GM18951 (cell line): ENCODE data around the gene OTX1.
"Not testable (repeated sequence)": the region's sequence is repeated elsewhere in the genome, so short reads cannot be mapped to it uniquely, and the experiment has no call there.

ENCODE experiments used
- POLR2A ChIP-seq: IDR thresholded peaks from 4 replicates; pipeline ENCODE4 v1.6.1; 2011; ENCODE audit warnings: mild to moderate bottlenecking; ENCODE audit not compliant: insufficient read length, insufficient read depth; ENCODE audit errors: extremely low read depth
- in situ Hi-C: fragments of 300-500 bp; cut with MboI; formaldehyde crosslinking; loops from one replicate; pipeline ENCODE4 v1.12.0; 2022; ENCODE audit warnings: low sequenced_read_pairs, mixed read lengths, inconsistent platforms; ENCODE audit not compliant: unreplicated experiment

Gene OTX1

DNA sequence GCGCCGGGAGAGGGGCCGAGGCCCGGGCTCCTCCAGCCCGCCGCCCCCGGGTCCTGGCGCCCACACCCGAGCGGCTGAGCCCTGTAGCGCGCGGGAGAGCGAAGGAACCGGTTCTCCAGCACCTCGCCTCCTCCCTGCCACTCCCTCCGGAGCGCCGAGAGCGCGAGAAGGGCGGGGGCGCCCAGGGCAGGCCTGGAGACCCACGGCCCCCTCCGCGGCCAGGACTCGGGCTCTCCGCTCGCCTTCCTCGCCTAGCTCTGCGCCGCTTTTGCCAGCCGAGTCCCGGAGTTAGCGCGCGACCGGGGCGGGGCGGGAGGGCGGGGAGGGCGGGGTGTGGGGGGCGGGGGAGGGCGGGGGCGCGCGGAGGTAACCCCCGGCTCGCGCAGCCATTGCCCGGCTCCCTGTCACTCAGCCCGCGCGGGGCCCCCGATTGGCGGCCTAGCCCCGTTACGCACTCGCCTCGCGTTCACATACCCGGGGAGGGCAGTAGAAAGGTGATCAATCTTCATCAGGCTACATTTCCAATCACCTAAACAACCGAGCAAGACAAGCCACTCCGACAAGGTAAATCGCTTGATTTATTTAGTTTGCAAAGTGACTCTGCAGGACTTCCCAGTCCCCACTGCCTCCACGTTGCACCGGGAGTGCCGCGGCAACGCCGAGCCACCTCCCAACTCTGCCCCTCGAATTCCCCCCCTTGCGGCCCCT is at the start of gene OTX1:
TSS of gene OTX1 (plus strand) at position 497 of the 708 bp plus-strand sequence. CDS start 2,161 bp downstream, outside the sequence.
- in situ Hi-C loops, result loop anchor here (25.0 kb wide), 1 partner anchor 588 kb away; no protein-coding TSS in a partner anchor
- TF ChIP-seq POLR2A, result peak; percentile 52

DNA sequence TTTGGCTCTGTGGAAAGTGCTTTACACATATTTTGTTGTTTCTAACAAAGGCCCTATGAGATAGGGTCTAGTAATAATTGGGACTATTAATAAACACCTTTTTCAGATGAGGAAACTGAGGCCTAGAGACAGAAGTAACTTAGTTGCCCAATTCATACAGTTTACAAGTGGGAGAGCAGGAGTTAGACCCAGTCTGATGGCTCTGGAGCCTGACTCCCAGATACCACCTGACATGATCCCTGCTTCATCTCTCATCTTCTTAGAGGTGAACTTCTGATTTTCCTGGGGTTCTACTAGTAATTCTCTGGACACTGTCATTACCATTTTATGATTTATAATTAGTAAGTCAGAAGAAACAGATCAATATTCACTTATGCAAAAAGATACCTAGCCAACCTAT is 49.1 kb upstream of the OTX1 start:
- no peak for TF ChIP-seq POLR2A
- in situ Hi-C loops, result no loop called here

- in situ Hi-C loops, result no loop called here
- no peak for TF ChIP-seq POLR2A
Observed at GRCh38 chr2:63003351-63003750, 47.3 kb upstream of the OTX1 start.

DNA sequence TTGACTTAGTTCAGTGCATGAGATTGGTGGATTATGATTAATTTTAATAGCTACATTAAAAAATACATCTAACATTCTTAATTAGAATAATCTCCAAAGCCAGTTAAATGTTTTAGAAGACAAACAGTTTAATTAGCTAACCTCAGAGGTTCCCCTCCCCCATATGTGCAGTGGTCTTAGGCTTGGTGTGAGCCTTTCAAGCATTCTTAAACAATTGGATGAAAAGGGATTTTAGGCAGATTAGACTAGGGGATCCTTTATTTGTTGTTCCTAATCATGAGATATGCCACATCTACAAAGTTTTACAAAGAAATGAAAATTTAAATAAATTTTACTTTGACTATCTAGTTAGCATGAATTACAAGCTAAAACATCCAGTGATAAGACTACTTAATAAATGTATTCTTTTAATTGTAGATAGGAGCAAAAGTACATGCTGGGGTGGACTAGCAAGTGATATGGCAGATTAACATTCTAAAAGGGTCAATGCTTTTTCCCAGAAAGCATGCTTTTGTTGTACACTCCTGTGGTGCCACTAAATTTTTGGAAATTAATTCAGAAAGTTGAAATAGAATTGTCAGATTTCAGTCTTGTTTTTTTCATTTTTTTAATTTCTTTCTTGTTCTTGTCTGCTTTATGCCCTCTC is 42.7 kb upstream of the OTX1 start:
- no peak for TF ChIP-seq POLR2A
- in situ Hi-C loops, result no loop called here

GRCh38 chr2:63008838-63009237 is 41.8 kb upstream of the OTX1 start:
- no peak for TF ChIP-seq POLR2A
- in situ Hi-C loops, result no loop called here

- TF ChIP-seq POLR2A, result no peak
- in situ Hi-C loops, result no loop called here
Observed at GRCh38 chr2:63009490-63009889, 41.1 kb upstream of the OTX1 start.

GRCh38 chr2:63012541-63012940 is 38.1 kb upstream of the OTX1 start:
- TF ChIP-seq POLR2A, result no peak
- in situ Hi-C loops, result no loop called here

DNA sequence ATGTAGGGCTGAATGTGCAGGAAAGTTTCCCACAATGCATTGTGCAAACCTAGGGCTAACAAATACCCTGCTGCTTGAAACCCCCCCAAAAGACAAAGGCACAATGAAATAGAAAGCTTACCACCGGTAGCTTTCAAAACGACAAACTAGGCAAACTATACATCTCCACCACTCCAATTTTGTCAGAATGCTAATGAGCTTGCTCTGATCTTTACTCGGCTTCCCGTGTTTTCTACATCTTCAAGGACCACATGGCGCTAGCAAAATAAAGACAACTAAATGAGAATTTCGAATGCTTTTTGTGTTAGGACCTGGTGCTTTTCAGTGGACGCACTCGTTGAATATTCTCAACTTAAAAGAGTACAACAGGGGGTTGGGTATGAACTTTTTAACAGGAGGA is 37.2 kb upstream of the OTX1 start:
- no peak for TF ChIP-seq POLR2A
- in situ Hi-C loops, result no loop called here

- in situ Hi-C loops, result no loop called here
- TF ChIP-seq POLR2A, result no peak
Observed at GRCh38 chr2:63015389-63015788, 35.2 kb upstream of the OTX1 start.

GRCh38 chr2:63018439-63018838 is 32.2 kb upstream of the OTX1 start:
- in situ Hi-C loops, result no loop called here
- no peak for TF ChIP-seq POLR2A

DNA sequence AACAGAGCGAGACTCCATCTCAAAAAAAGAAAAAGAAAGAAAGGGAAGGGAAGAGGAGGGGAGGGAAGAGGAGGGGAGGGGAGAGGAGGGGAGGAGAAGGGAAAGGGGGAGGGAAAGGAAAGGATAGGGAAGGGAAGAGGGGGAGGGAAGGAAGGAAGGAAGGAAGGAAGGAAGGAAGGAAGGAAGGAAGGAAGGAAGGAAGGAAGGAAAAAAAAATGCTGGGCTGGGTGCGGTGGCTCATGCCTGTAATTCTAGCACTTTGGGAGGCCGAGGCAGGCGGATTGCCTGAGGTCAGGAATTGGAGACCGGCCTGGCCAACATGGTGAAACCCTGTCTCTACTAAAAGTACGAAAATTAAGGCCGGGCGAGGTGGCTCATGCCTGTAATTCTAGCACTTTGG is 30.9 kb upstream of the OTX1 start:
- in situ Hi-C loops, result not testable (repeated sequence)

- no peak for TF ChIP-seq POLR2A
- in situ Hi-C loops, result no loop called here
Observed at GRCh38 chr2:63023444-63023843, 27.2 kb upstream of the OTX1 start.

DNA sequence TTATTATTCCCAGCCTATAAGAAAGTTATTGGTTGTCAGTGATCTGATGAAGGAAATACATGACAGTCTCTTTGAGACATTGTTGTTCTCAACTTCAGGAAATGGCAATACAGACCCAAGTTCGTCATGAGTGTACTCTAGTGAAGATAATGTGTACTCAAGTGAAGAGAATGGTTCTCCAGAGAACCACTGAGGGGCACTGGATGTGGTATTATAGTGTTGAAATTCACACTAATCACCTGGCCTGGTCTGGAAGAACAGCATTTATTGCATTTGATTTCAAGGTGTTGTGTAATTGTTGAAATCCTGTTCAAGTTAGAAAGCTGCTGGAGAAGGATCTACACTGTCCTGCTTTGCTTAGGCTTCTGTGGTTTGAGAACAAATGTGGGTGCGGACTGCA is 23.4 kb upstream of the OTX1 start:
- in situ Hi-C loops, result no loop called here
- no peak for TF ChIP-seq POLR2A

DNA sequence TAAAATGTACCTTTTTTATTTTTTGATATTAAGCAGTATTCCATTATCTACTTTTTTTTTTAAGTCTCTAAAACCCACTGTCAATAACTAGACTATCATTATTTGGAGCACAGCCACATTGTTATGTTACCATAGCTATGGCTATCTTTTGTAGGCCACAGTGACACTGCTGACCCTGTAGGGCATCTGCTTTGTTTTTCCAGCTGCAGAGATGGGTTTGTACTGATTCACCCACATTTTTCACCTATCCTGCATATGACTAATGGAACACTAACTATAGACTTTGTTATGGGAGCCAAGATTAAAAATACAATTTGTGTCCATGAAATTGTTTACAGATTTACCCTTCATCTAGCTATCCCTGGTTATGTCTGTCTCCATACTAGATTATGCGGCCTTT is 21.6 kb upstream of the OTX1 start:
- in situ Hi-C loops, result no loop called here
- TF ChIP-seq POLR2A, result no peak
